Liver (tissue), 3 donors: Measurements from ENCODE around the gene FUCA1.

ENCODE experiments used
- CTCF ChIP-seq: fragments of 150-350 bp; IDR thresholded peaks from 2 replicates; pipeline ENCODE4 v1.5.1; 2017; ENCODE audit warnings: improper control_type of control experiment, low read depth, low read length; ENCODE audit not compliant: missing input control
- MAX ChIP-seq: IDR thresholded peaks from 2 replicates; pipeline ENCODE4 v1.6.1; 2016; ENCODE audit warnings: antibody characterized with exemption
- RAD21 ChIP-seq, 2 donors: IDR thresholded peaks; 2 replicates each; pipeline ENCODE4 v1.6.1; 2016; ENCODE audit warnings: antibody characterized with exemption in 2 of 2, mild to moderate bottlenecking in 2 of 2
- YY1 ChIP-seq: IDR thresholded peaks from 2 replicates; pipeline ENCODE4 v1.6.1; 2016; ENCODE audit warnings: antibody characterized with exemption, mild to moderate bottlenecking
- donor health status: healthy.
- donor health status: healthy.

DNA sequence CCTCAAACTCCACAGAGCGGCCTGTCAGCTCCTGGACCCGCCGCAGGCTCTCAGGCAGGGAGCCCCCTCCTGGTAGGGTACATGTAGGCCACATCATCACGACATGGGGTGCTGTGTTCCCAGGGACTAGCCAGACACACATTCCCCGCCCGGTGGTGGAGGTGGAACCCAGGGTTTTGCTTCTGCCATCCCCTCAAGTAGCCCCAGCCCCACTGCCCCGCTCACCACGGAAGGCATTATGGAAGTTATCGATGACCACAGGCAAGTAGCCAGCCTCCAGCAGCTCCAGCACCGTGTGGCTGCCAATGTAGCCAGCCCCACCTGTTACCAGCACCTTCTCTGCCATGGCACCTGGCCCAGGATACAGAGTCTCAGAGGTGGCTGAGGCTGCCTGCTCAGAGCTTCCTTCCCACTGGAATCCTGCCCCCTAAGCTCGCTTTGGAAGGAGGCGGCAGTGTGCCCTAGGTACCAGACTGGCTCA lies 69.4 kb downstream of the FUCA1 start:
- TF ChIP-seq YY1 (no peak), CTCF (no peak), RAD21 (IDR thresholded peaks at IDR 0.05) (no peak), MAX (no peak)
